ENCODE results near the gene GTF2A2. TPM values are rescaled to one million over a fixed set of nuclear protein-coding genes. Genes with fewer than 3 reads are reported as not detected.

GTF2A2 gene
- total RNA-seq, 1 donor from 2014 or later, result 125 TPM

- no peaks in the 10 kb centered on the region for H3K36me3 Mint-ChIP-seq (ENCODE audit: low read depth)
- H3K27ac Mint-ChIP-seq (ENCODE audit: unreplicated experiment), result no peak overlapping the region
- H3K4me1 Mint-ChIP-seq, result peaks cover 4% of the 10 kb centered on the region
- H3K9me3 Mint-ChIP-seq, result peaks cover 3% of the 10 kb centered on the region
- peaks cover 32% of the 10 kb centered on the region for H3K27me3 Mint-ChIP-seq (ENCODE audit: low read depth)
- no peak for TF ChIP-seq CTCF (conservative IDR thresholded peaks at IDR 0.05)
- DNase-seq (ENCODE audit: low read depth, low spot score), result no peak
- H3K4me3 Mint-ChIP-seq, result no peak overlapping the region
These were observed 43.2 kb downstream of the GTF2A2 start for GRCh38 chr15:59614153-59614552.

GRCh38 chr15:59611276-59612260 is 45.7 kb downstream of the GTF2A2 start, which contains the start of gene GCNT3:
Gene GCNT3, plus strand, starts transcription at chr15:59611783. Its CDS starts 6,456 bp downstream, at chr15:59618239.
- Mint-ChIP-seq H3K9me3 (peaks cover 3% of the 10 kb centered on the region), H3K36me3 (ENCODE audit: low read depth) (no peaks in the 10 kb centered on the region), H3K4me1 (peaks cover 4% of the 10 kb centered on the region), H3K27ac (ENCODE audit: unreplicated experiment) (no peak within 1 kb of the TSS), H3K4me3 (no peak within 1 kb of the TSS), H3K27me3 (ENCODE audit: low read depth) (peaks cover 27% of the 10 kb centered on the region)
- no peak for TF ChIP-seq CTCF (conservative IDR thresholded peaks at IDR 0.05)
- DNase-seq (ENCODE audit: low read depth, low spot score), result no peak

- Mint-ChIP-seq H3K36me3 (ENCODE audit: low read depth) (no peaks in the 10 kb centered on the region), H3K4me1 (no peaks in the 10 kb centered on the region), H3K27ac (ENCODE audit: unreplicated experiment) (no peak overlapping the region), H3K9me3 (peaks cover 3% of the 10 kb centered on the region), H3K27me3 (ENCODE audit: low read depth) (peaks cover 23% of the 10 kb centered on the region), H3K4me3 (no peak overlapping the region)
- DNase-seq (ENCODE audit: low read depth, low spot score), result no peak
- TF ChIP-seq CTCF (conservative IDR thresholded peaks at IDR 0.05), result no peak
These were observed 47.3 kb downstream of the GTF2A2 start for GRCh38 chr15:59609730-59610712.

- no peak for DNase-seq (ENCODE audit: low read depth, low spot score)
- H3K9me3 Mint-ChIP-seq, result peaks cover 15% of the 10 kb centered on the region
- no peak overlapping the region for H3K4me3 Mint-ChIP-seq
- H3K27me3 Mint-ChIP-seq (ENCODE audit: low read depth), result peaks cover 10% of the 10 kb centered on the region
- H3K27ac Mint-ChIP-seq (ENCODE audit: unreplicated experiment), result no peak overlapping the region
- TF ChIP-seq CTCF (conservative IDR thresholded peaks at IDR 0.05), result no peak
- no peaks in the 10 kb centered on the region for H3K4me1 Mint-ChIP-seq
- peaks cover 3% of the 10 kb centered on the region for H3K36me3 Mint-ChIP-seq (ENCODE audit: low read depth)
These were observed 51.3 kb downstream of the GTF2A2 start for GRCh38 chr15:59605994-59606393.

GRCh38 chr15:59598461-59598860 is 58.9 kb downstream of the GTF2A2 start:
- Mint-ChIP-seq H3K4me3 (no peak overlapping the region), H3K4me1 (no peaks in the 10 kb centered on the region), H3K36me3 (ENCODE audit: low read depth) (no peaks in the 10 kb centered on the region), H3K27me3 (ENCODE audit: low read depth) (no peaks in the 10 kb centered on the region), H3K27ac (ENCODE audit: unreplicated experiment) (no peak overlapping the region), H3K9me3 (peaks cover 11% of the 10 kb centered on the region)
- no peak for DNase-seq (ENCODE audit: low read depth, low spot score)
- TF ChIP-seq CTCF (conservative IDR thresholded peaks at IDR 0.05), result no peak

Data from neural crest cell (in vitro differentiated cells).